ENCODE measurements around the gene TBC1D5.

DNA sequence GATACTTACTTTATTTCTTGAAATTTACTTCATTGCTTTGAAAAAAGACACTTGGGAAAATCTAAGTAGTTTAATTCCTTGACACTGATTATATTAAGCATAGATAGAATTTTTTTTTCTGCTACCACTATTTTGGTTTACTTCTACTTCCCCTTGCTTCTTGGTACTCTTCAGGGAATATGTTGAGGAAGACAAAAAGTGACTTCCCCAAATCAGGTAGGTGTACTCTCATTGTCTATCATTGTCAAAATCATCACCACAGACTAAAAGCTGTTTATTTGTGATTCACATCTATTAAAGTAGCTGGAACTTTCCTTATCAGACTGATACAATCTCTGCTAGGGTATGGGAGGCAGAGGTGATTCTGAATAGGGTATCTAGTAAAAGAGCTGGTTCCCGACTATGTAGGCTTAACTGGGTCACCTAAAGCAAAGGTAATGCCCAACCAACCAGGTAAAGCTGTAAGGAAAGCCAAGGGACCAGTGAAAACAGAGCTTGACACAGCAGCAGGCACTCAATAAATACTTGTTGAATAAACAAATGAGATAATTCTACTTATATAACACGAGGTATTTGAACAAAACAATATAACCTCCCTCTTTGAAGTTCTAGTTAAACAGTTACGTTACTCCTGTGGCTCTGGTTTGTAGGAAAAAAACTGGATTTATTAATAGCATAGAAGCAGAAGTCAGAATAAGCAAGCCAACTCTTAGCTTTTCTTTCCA lies 510.7 kb downstream of the TBC1D5 start:
- TF ChIP-seq, protein P1, sequence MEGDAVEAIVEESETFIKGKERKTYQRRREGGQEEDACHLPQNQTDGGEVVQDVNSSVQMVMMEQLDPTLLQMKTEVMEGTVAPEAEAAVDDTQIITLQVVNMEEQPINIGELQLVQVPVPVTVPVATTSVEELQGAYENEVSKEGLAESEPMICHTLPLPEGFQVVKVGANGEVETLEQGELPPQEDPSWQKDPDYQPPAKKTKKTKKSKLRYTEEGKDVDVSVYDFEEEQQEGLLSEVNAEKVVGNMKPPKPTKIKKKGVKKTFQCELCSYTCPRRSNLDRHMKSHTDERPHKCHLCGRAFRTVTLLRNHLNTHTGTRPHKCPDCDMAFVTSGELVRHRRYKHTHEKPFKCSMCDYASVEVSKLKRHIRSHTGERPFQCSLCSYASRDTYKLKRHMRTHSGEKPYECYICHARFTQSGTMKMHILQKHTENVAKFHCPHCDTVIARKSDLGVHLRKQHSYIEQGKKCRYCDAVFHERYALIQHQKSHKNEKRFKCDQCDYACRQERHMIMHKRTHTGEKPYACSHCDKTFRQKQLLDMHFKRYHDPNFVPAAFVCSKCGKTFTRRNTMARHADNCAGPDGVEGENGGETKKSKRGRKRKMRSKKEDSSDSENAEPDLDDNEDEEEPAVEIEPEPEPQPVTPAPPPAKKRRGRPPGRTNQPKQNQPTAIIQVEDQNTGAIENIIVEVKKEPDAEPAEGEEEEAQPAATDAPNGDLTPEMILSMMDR (IDR thresholded peaks at IDR 0.05) = no peak
- TF ChIP-seq POLR2AphosphoS5 (IDR thresholded peaks at IDR 0.05; ENCODE audit: low read depth, low read length) = no peak
- TF ChIP-seq, protein P2, sequence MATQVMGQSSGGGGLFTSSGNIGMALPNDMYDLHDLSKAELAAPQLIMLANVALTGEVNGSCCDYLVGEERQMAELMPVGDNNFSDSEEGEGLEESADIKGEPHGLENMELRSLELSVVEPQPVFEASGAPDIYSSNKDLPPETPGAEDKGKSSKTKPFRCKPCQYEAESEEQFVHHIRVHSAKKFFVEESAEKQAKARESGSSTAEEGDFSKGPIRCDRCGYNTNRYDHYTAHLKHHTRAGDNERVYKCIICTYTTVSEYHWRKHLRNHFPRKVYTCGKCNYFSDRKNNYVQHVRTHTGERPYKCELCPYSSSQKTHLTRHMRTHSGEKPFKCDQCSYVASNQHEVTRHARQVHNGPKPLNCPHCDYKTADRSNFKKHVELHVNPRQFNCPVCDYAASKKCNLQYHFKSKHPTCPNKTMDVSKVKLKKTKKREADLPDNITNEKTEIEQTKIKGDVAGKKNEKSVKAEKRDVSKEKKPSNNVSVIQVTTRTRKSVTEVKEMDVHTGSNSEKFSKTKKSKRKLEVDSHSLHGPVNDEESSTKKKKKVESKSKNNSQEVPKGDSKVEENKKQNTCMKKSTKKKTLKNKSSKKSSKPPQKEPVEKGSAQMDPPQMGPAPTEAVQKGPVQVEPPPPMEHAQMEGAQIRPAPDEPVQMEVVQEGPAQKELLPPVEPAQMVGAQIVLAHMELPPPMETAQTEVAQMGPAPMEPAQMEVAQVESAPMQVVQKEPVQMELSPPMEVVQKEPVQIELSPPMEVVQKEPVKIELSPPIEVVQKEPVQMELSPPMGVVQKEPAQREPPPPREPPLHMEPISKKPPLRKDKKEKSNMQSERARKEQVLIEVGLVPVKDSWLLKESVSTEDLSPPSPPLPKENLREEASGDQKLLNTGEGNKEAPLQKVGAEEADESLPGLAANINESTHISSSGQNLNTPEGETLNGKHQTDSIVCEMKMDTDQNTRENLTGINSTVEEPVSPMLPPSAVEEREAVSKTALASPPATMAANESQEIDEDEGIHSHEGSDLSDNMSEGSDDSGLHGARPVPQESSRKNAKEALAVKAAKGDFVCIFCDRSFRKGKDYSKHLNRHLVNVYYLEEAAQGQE (IDR thresholded peaks at IDR 0.05; ENCODE audit: insufficient read depth in 1 of 2, low read depth in 2 of 2, low read length in 1 of 2) = no peak
- no peak for TF ChIP-seq TCF7L2 (IDR thresholded peaks at IDR 0.05; ENCODE audit: low read depth, low read length)

Measured in Panc1 (cell line).